H9 (cell line): ENCODE measurements around the gene ZNF883. TPM values are rescaled to one million over a fixed set of nuclear protein-coding genes. Genes with fewer than 3 reads are reported as not detected.
"Not testable (repeated sequence)": the region's sequence is repeated elsewhere in the genome, so short reads cannot be mapped to it uniquely, and the experiment has no call there.

ENCODE experiments used
- DNase-seq: peaks from one replicate; pipeline ENCODE4 v3.0.0-alpha.2; 2017
- H2AFZ ChIP-seq: one replicate; pipeline ENCODE4 v1.6.1; 2013; ENCODE audit warnings: mild to moderate bottlenecking, low read length, control low read depth, moderate library complexity
- H2AK5ac ChIP-seq: 2 replicates; pipeline ENCODE4 v1.6.1; 2013; ENCODE audit warnings: low read length, control low read depth, mixed read lengths; ENCODE audit not compliant: insufficient read length
- H2BK120ac ChIP-seq: one replicate; pipeline ENCODE4 v1.6.1; 2013; ENCODE audit warnings: low read depth, mild to moderate bottlenecking, low read length, control low read depth, inconsistent platforms; ENCODE audit not compliant: poor library complexity, severe bottlenecking
- H2BK12ac ChIP-seq: 2 replicates; pipeline ENCODE4 v1.6.1; 2013; ENCODE audit warnings: low read length, control low read depth, mixed read lengths, low read depth; ENCODE audit not compliant: insufficient read length
- H2BK15ac ChIP-seq: 2 replicates; pipeline ENCODE4 v1.6.1; 2013; ENCODE audit warnings: low read depth, low read length, control low read depth
- H2BK20ac ChIP-seq: one replicate; pipeline ENCODE4 v1.6.1; 2013; ENCODE audit warnings: low read depth, mild to moderate bottlenecking, low read length, control low read depth, inconsistent platforms; ENCODE audit not compliant: poor library complexity, severe bottlenecking
- H2BK5ac ChIP-seq: 2 replicates; pipeline ENCODE4 v1.6.1; 2013; ENCODE audit warnings: low read length, control low read depth, mixed read lengths; ENCODE audit not compliant: insufficient read length
- H3K14ac ChIP-seq: 2 replicates; pipeline ENCODE4 v1.6.1; 2013; ENCODE audit warnings: low read length, control low read depth; ENCODE audit not compliant: insufficient read depth
- H3K18ac ChIP-seq: 2 replicates; pipeline ENCODE4 v1.6.1; 2013; ENCODE audit warnings: low read depth, mild to moderate bottlenecking, mixed read lengths, low read length, control low read depth; ENCODE audit not compliant: insufficient read length
- H3K23ac ChIP-seq: 2 replicates; pipeline ENCODE4 v1.6.1; 2013; ENCODE audit warnings: low read length, control low read depth, mixed read lengths, low read depth; ENCODE audit not compliant: insufficient read length
- H3K23me2 ChIP-seq: 2 replicates; pipeline ENCODE4 v1.6.1; 2013; ENCODE audit warnings: low read depth, mild to moderate bottlenecking, mixed read lengths, low read length, control low read depth; ENCODE audit not compliant: insufficient read length, poor library complexity, severe bottlenecking
- H3K27ac ChIP-seq: 2 replicates; pipeline ENCODE4 v1.5.1; 2013; ENCODE audit warnings: low read length, control low read depth, mixed read lengths, low read depth; ENCODE audit not compliant: insufficient read length
- H3K27me3 ChIP-seq: 2 replicates; pipeline ENCODE4 v1.6.1; 2013; ENCODE audit warnings: low read length, control low read depth, inconsistent platforms; ENCODE audit not compliant: insufficient read depth
- H3K4ac ChIP-seq: 2 replicates; pipeline ENCODE4 v1.6.1; 2013; ENCODE audit warnings: low read depth, mild to moderate bottlenecking, control low read depth, inconsistent platforms, low read length, moderate library complexity
- H3K4me1 ChIP-seq: 2 replicates; pipeline ENCODE4 v1.6.1; 2013; ENCODE audit warnings: low read length, control low read depth, inconsistent platforms; ENCODE audit not compliant: insufficient read depth
- H3K4me2 ChIP-seq: 2 replicates; pipeline ENCODE4 v1.6.1; 2013; ENCODE audit warnings: low read length, control low read depth, mixed read lengths; ENCODE audit not compliant: insufficient read length, insufficient read depth
- H3K56ac ChIP-seq: 2 replicates; pipeline ENCODE4 v1.6.1; 2013; ENCODE audit warnings: low read depth, mild to moderate bottlenecking, mixed read lengths, low read length, control low read depth; ENCODE audit not compliant: insufficient read length
- H3K79me1 ChIP-seq: 2 replicates; pipeline ENCODE4 v1.6.1; 2013; ENCODE audit warnings: low read depth, mild to moderate bottlenecking, moderate library complexity, low read length, control low read depth, inconsistent platforms; ENCODE audit not compliant: insufficient read depth, poor library complexity, severe bottlenecking
- H3K79me2 ChIP-seq: 2 replicates; pipeline ENCODE4 v1.6.1; 2013; ENCODE audit warnings: low read length, control low read depth, inconsistent platforms; ENCODE audit not compliant: insufficient read depth
- H3K9ac ChIP-seq: 2 replicates; pipeline ENCODE4 v1.6.1; 2013; ENCODE audit warnings: low read length, control low read depth, mixed read lengths; ENCODE audit not compliant: insufficient read length; ENCODE audit errors: extremely low read depth
- H3K9me3 ChIP-seq: one replicate; pipeline ENCODE4 v1.6.1; 2013; ENCODE audit warnings: low read depth, low read length, inconsistent platforms; ENCODE audit not compliant: control insufficient read depth
- H3T11ph ChIP-seq: one replicate; pipeline ENCODE4 v1.6.1; 2013; ENCODE audit warnings: mild to moderate bottlenecking, low read length, control low read depth, inconsistent platforms
- H4K20me1 ChIP-seq: one replicate; pipeline ENCODE4 v1.6.1; 2013; ENCODE audit not compliant: control insufficient read depth, insufficient read length, insufficient read depth
- H4K5ac ChIP-seq: 2 replicates; pipeline ENCODE4 v1.6.1; 2013; ENCODE audit warnings: low read depth, mild to moderate bottlenecking, mixed read lengths, low read length, control low read depth; ENCODE audit not compliant: insufficient read length
- H4K8ac ChIP-seq: replicated peaks from 2 replicates; pipeline ENCODE4 v1.6.1; 2013; ENCODE audit warnings: low read length, control low read depth, mixed read lengths, low read depth; ENCODE audit not compliant: insufficient read length
- H4K91ac ChIP-seq: 2 replicates; pipeline ENCODE4 v1.6.1; 2013; ENCODE audit warnings: low read depth, mild to moderate bottlenecking, moderate library complexity, mixed read lengths, low read length, control low read depth; ENCODE audit not compliant: insufficient read length
- H3K27ac Mint-ChIP-seq, 3 experiments: 2 replicates in 2 of 3; 3 replicates in 1 of 3; pipeline ENCODE4 v1.8.0; 2020 to 2021; ENCODE audit warnings: mixed read lengths in 3 of 3, mild to moderate bottlenecking in 1 of 3, moderate library complexity in 1 of 3
- H3K27me3 Mint-ChIP-seq: 2 replicates; pipeline ENCODE4 v1.8.0; 2021; ENCODE audit warnings: low read depth, mild to moderate bottlenecking, moderate library complexity, mixed read lengths
- H3K36me3 Mint-ChIP-seq, 3 experiments: 2 replicates in 2 of 3; 3 replicates in 1 of 3; pipeline ENCODE4 v1.8.0; 2020 to 2021; ENCODE audit warnings: low read depth in 3 of 3, mixed read lengths in 3 of 3; ENCODE audit not compliant: insufficient read depth in 1 of 3
- H3K4me1 Mint-ChIP-seq, 2 experiments: 2 replicates each; pipeline ENCODE4 v1.8.0; 2020; ENCODE audit warnings: mixed read lengths in 2 of 2
- H3K4me3 Mint-ChIP-seq, 2 experiments: 2 replicates in 1 of 2; 3 replicates in 1 of 2; pipeline ENCODE4 v1.8.0; 2020 to 2021; ENCODE audit warnings: mild to moderate bottlenecking in 2 of 2, mixed read lengths in 2 of 2, moderate library complexity in 1 of 2
- H3K9me3 Mint-ChIP-seq, 2 experiments: 2 replicates in 1 of 2; 3 replicates in 1 of 2; pipeline ENCODE4 v1.8.0; 2020; ENCODE audit warnings: mild to moderate bottlenecking in 2 of 2, mixed read lengths in 2 of 2, moderate library complexity in 1 of 2
- CTCF ChIP-seq: fragments of 200-600 bp; sonication (generic); conservative IDR thresholded peaks from 3 replicates; pipeline ENCODE4 v1.8.0; 2021; ENCODE audit warnings: antibody characterized with exemption, mild to moderate bottlenecking
- WGBS: extraction: QIAGEN DNeasy Blood & Tissue Kit; methylation state at CpG from one replicate; pipeline ENCODE4 v1.1.7; 2013; ENCODE audit warnings: missing lambda C conversion rate, low lambda C conversion rate, mixed read lengths; ENCODE audit not compliant: insufficient read length; ENCODE audit errors: extremely low coverage; 5-methylcytosine and 5-hydroxymethylcytosine counted together
- long read RNA-seq: library from polyadenylated mRNA; unstranded; transcript quantifications from one replicate; pipeline ENCODE4 v2.0.0, GENCODE V29; 2020
- total RNA-seq: library from RNA; stranded (reverse); gene quantifications from 2 replicates; pipeline ENCODE4 v1.2.1, GENCODE V29; 2021

Gene ZNF883
- 10.7 and 13.2 TPM in 2 replicates for total RNA-seq
- long read RNA-seq, transcript ZNF883-201 (5 exons, 2,414 nt), result major isoform, 33 of 46 reads
- long read RNA-seq, partial matches to known transcripts, result 4 of 46 reads
- long read RNA-seq, other reads (novel, unspliced or antisense), result 9 of 46 reads

- Histone ChIP-seq H2AFZ (peak within 1 kb of the TSS; percentile 35), H3K9ac (peak within 1 kb of the TSS; percentile 41)
Observed at GRCh38 chr9:113011911-113012381, at the start of gene ZNF883. TSS of gene ZNF883 (minus strand) at chr9:113012192.

GRCh38 chr9:113061072-113061850, 49.3 kb upstream of the ZNF883 start:
- H3K27me3 ChIP-seq, result peaks cover 28% of the 10 kb centered on the region
- H3K27me3 Mint-ChIP-seq, result peaks cover 13% of the 10 kb centered on the region
- H3K9me3 Mint-ChIP-seq, result peaks cover 10 to 13% of the 10 kb centered on the region in 2 experiments; a peak in 3 of 5 replicates
- H3K14ac ChIP-seq, H2BK12ac ChIP-seq, H3K4me3 Mint-ChIP-seq, H3K9me3 ChIP-seq, H3K23me2 ChIP-seq, H3K4me2 ChIP-seq, H3K4ac ChIP-seq, H3K18ac ChIP-seq, H2BK15ac ChIP-seq, H3K56ac ChIP-seq, H2BK5ac ChIP-seq, H4K20me1 ChIP-seq, H3K4me1 ChIP-seq, H3K27ac ChIP-seq, H4K8ac ChIP-seq, H2AFZ ChIP-seq, H3K79me1 ChIP-seq, H3K4me1 Mint-ChIP-seq, H3T11ph ChIP-seq, H2BK120ac ChIP-seq, H2BK20ac ChIP-seq, H4K91ac ChIP-seq, H4K5ac ChIP-seq, H3K9ac ChIP-seq, H3K79me2 ChIP-seq, H3K23ac ChIP-seq, H3K27ac Mint-ChIP-seq, H2AK5ac ChIP-seq, H3K36me3 Mint-ChIP-seq: not testable (repeated sequence)
- WGBS, result no CpG with 5 or more reads among the region's 33 CpGs
- DNase-seq, result peak; percentile 30

More at GRCh38 chr9:113011911-113012381, at the start of gene ZNF883:
- no peaks in the 10 kb centered on the region for H3K79me2 ChIP-seq
- no peak for TF ChIP-seq CTCF
- Mint-ChIP-seq H3K4me1 (peaks cover 3 to 6% of the 10 kb centered on the region in 2 experiments; a peak in 3 of 4 replicates), H3K36me3 (peaks cover 12 to 23% (median 15%) of the 10 kb centered on the region in 3 experiments; a peak in 6 of 7 replicates), H3K9me3 (peaks cover 51 to 64% of the 10 kb centered on the region in 2 experiments), H3K27me3 (peaks cover 2% of the 10 kb centered on the region), H3K27ac (peak within 1 kb of the TSS in 1 of 3 experiments; percentile 81; a peak in 2 of 7 replicates), H3K4me3 (peak within 1 kb of the TSS; percentile 82)
- no peak within 1 kb of the TSS for H3K56ac ChIP-seq
- no peak within 1 kb of the TSS for H2BK12ac ChIP-seq
- H3K23ac ChIP-seq, result no peak within 1 kb of the TSS
- peak; percentile 82 for DNase-seq
- H3K4ac ChIP-seq, result no peak within 1 kb of the TSS
- no peaks in the 10 kb centered on the region for H3K27me3 ChIP-seq
- peak within 1 kb of the TSS; percentile 73 for H3K18ac ChIP-seq
- no peak within 1 kb of the TSS for H2BK120ac ChIP-seq
- H3K79me1 ChIP-seq, result no peaks in the 10 kb centered on the region
- H4K8ac ChIP-seq, result no peak within 1 kb of the TSS
- no peaks in the 10 kb centered on the region for H3K9me3 ChIP-seq
- no peak within 1 kb of the TSS for H2BK20ac ChIP-seq
- H3K27ac ChIP-seq, result no peak within 1 kb of the TSS
- H3T11ph ChIP-seq, result no peak within 1 kb of the TSS
- peak within 1 kb of the TSS; percentile 39 for H3K4me2 ChIP-seq
- no peak within 1 kb of the TSS for H2BK5ac ChIP-seq
- H4K5ac ChIP-seq, result no peak within 1 kb of the TSS
- H3K4me1 ChIP-seq, result no peaks in the 10 kb centered on the region
- no peak within 1 kb of the TSS for H2BK15ac ChIP-seq
- no peak within 1 kb of the TSS for H4K91ac ChIP-seq
- no CpG with 5 or more reads among the region's 30 CpGs for WGBS
- H3K23me2 ChIP-seq, result peaks cover 2% of the 10 kb centered on the region
- H4K20me1 ChIP-seq, result no peaks in the 10 kb centered on the region
- H3K14ac ChIP-seq, result peak within 1 kb of the TSS; percentile 62; the same call in 1 of the 2 replicates
- no peak within 1 kb of the TSS for H2AK5ac ChIP-seq
